Testis (tissue), 2 donors: ENCODE results near the gene PRPF4.

Experiments used
- CTCF ChIP-seq, 3 experiments: fragments of 450-650 bp in 2 of 3; fragments of 200-600 bp in 1 of 3; sonication (generic) in 1 of 3; IDR thresholded peaks; one replicate each; pipeline ENCODE4 v1.5.1; 2016 to 2019; ENCODE audit warnings: antibody characterized with exemption in 3 of 3, mild to moderate bottlenecking in 2 of 3, moderate library complexity in 1 of 3
- POLR2A ChIP-seq: fragments of 450-650 bp; IDR thresholded peaks from one replicate; pipeline ENCODE4 v1.6.1; 2017; ENCODE audit warnings: antibody characterized with exemption, mild to moderate bottlenecking, moderate library complexity

- TF ChIP-seq POLR2A (no peak), CTCF (IDR thresholded peaks at IDR 0.05) (no peak)
Observed at GRCh38 chr9:113238202-113238858, 37.1 kb upstream of the PRPF4 start.
